ENCODE data around the gene AFF2. TPM values are rescaled to one million over a fixed set of nuclear protein-coding genes. Genes with fewer than 3 reads are reported as not detected.

The AFF2 gene
- total RNA-seq, 1 donor from 2014 or later, result 0.89 TPM

DNA sequence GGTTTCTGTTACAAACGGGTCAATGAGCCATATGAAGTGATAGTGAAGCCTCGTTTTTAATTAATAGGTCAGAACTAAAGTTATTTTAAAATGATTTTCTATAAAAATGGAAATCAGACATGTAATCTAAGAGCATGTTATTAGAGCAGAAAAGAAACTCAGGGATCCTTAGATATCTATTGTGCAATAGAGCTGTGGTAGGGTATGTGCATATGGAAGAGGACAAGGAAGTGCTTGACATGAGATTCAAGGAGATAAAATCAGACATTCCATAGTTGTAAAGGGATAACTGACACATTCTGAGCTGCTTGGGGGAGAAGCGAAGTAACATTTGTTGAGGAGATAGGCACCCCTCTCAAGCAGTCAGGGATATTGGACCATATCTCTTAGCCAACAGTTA is 143.0 kb downstream of the AFF2 start:
- no peaks in the 10 kb centered on the region for H3K27me3 Mint-ChIP-seq (ENCODE audit: unreplicated experiment)
- TF ChIP-seq, protein P1, sequence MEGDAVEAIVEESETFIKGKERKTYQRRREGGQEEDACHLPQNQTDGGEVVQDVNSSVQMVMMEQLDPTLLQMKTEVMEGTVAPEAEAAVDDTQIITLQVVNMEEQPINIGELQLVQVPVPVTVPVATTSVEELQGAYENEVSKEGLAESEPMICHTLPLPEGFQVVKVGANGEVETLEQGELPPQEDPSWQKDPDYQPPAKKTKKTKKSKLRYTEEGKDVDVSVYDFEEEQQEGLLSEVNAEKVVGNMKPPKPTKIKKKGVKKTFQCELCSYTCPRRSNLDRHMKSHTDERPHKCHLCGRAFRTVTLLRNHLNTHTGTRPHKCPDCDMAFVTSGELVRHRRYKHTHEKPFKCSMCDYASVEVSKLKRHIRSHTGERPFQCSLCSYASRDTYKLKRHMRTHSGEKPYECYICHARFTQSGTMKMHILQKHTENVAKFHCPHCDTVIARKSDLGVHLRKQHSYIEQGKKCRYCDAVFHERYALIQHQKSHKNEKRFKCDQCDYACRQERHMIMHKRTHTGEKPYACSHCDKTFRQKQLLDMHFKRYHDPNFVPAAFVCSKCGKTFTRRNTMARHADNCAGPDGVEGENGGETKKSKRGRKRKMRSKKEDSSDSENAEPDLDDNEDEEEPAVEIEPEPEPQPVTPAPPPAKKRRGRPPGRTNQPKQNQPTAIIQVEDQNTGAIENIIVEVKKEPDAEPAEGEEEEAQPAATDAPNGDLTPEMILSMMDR (IDR thresholded peaks at IDR 0.05), result no peak
- no peaks in the 10 kb centered on the region for H3K36me3 Mint-ChIP-seq (ENCODE audit: unreplicated experiment)
- no peak for DNase-seq (ENCODE audit: extremely low spot score, unreplicated experiment)
- H3K4me3 Mint-ChIP-seq (ENCODE audit: unreplicated experiment), result no peak overlapping the region
- H3K4me1 Mint-ChIP-seq (ENCODE audit: unreplicated experiment), result no peaks in the 10 kb centered on the region
- H3K27ac Mint-ChIP-seq (ENCODE audit: unreplicated experiment), result no peak overlapping the region
- H3K9me3 Mint-ChIP-seq (ENCODE audit: unreplicated experiment), result peaks cover 12% of the 10 kb centered on the region

DNA sequence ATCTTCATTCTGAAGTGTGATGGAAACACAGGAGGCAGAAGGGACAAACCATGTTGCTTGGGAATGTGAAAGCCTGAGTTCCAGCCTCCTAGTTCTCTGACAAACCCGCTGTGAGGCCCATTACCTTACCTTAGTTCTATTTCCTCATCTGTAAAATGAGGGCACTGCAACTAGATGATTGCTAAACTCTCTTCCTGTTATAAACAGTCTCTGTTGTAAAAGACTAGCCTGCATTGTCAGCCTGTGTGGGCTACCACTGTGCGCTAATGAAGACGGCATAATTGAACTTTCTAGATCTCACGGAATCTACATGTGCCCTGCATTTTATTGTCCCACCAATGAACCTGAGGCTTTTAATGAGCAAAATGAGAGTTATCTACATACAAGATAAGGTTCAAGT is 147.2 kb downstream of the AFF2 start:
- Mint-ChIP-seq H3K36me3 (ENCODE audit: unreplicated experiment) (no peaks in the 10 kb centered on the region), H3K4me1 (ENCODE audit: unreplicated experiment) (no peaks in the 10 kb centered on the region), H3K27ac (ENCODE audit: unreplicated experiment) (no peak overlapping the region), H3K27me3 (ENCODE audit: unreplicated experiment) (no peaks in the 10 kb centered on the region), H3K9me3 (ENCODE audit: unreplicated experiment) (peaks cover 21% of the 10 kb centered on the region), H3K4me3 (ENCODE audit: unreplicated experiment) (no peak overlapping the region)
- TF ChIP-seq, protein P1 (IDR thresholded peaks at IDR 0.05), result no peak
- no peak for DNase-seq (ENCODE audit: extremely low spot score, unreplicated experiment)

DNA sequence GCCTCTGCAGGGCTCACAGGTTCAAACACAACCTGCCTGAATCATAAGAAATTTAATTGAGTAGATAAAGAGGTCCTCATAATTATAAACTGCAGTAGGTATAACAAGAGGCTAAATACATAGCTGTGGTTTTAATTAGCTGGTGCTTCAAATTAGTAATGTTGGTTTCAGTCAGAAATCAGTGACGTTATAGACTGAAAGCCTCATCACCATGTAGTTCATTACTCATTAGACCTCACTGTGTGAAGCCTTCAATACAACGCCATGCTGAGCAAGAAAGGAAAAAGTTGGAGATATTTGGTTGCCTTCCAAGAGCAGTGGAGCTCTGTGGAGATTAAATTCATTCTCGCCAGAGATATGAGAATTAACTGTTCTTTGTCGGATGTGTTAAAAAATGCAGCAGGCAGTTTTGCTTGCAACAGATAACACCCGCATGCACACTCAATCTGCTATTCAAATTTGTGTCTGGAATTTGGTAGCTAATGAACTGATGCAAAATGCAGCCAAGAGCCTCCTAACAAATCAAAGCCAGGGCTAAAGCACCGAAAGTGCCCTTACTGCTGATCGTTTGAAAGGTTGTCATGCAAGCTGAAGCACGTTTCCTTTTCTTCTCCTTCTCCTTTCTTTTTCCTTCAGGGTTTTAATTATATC is 148.9 kb downstream of the AFF2 start:
- no peaks in the 10 kb centered on the region for H3K4me1 Mint-ChIP-seq (ENCODE audit: unreplicated experiment)
- no peaks in the 10 kb centered on the region for H3K27me3 Mint-ChIP-seq (ENCODE audit: unreplicated experiment)
- TF ChIP-seq, protein P1 (IDR thresholded peaks at IDR 0.05), result no peak
- H3K9me3 Mint-ChIP-seq (ENCODE audit: unreplicated experiment), result peaks cover 19% of the 10 kb centered on the region
- no peak for DNase-seq (ENCODE audit: extremely low spot score, unreplicated experiment)
- H3K27ac Mint-ChIP-seq (ENCODE audit: unreplicated experiment), result no peak overlapping the region
- no peak overlapping the region for H3K4me3 Mint-ChIP-seq (ENCODE audit: unreplicated experiment)
- H3K36me3 Mint-ChIP-seq (ENCODE audit: unreplicated experiment), result no peaks in the 10 kb centered on the region

DNA sequence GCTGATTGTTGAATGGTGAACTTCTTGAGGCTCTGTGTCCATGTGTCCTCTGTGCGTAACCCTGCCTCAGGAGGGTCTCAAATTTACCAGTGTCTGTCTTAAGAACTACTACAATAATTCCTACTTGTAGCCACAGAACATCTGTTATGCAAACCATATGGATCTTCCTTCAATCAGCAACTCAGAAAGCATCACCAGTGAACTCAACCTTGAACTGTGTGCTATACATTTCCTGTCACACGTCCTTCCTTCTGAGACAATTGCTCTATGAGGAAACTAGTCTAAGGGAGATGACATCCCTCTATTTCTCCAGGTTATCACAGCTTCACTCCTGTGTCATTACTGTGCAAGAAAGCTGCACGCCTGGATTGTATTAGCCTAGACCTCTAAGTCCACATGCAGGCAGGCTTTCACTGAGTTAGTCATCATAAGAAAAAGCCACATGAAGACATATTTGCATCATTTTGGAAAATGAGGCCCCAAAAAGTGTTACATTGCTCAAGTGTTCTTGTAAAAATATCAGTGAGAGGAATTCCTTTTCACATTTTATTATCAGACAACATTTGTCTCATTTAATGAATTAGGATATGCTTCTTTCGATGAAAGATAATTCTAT is 157.8 kb downstream of the AFF2 start:
- no peaks in the 10 kb centered on the region for H3K27me3 Mint-ChIP-seq (ENCODE audit: unreplicated experiment)
- H3K4me3 Mint-ChIP-seq (ENCODE audit: unreplicated experiment), result no peak overlapping the region
- no peaks in the 10 kb centered on the region for H3K36me3 Mint-ChIP-seq (ENCODE audit: unreplicated experiment)
- H3K9me3 Mint-ChIP-seq (ENCODE audit: unreplicated experiment), result peaks cover 23% of the 10 kb centered on the region
- no peaks in the 10 kb centered on the region for H3K4me1 Mint-ChIP-seq (ENCODE audit: unreplicated experiment)
- TF ChIP-seq, protein P1 (IDR thresholded peaks at IDR 0.05), result no peak
- no peak overlapping the region for H3K27ac Mint-ChIP-seq (ENCODE audit: unreplicated experiment)
- no peak for DNase-seq (ENCODE audit: extremely low spot score, unreplicated experiment)

DNA sequence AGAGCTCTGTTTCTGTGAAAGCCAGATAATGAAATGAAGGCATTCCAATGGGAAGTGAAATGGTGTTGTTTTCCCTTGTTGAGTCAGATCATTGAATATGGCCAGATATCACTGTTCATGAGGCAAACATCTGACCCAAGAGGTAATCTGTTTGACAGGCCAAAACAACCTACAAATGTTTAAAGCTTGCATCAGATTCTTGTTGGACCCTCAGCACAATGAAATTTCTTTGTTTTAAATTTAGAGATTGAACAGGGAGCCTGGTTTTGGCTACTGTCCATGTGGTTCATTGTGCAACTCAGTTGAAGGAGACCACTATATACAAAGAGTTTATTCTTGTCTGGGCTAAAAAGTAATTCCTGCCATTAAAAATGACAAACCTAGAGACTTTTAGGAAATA is 159.1 kb downstream of the AFF2 start:
- H3K4me1 Mint-ChIP-seq (ENCODE audit: unreplicated experiment), result no peaks in the 10 kb centered on the region
- H3K4me3 Mint-ChIP-seq (ENCODE audit: unreplicated experiment), result no peak overlapping the region
- DNase-seq (ENCODE audit: extremely low spot score, unreplicated experiment), result no peak
- H3K27ac Mint-ChIP-seq (ENCODE audit: unreplicated experiment), result no peak overlapping the region
- H3K36me3 Mint-ChIP-seq (ENCODE audit: unreplicated experiment), result no peaks in the 10 kb centered on the region
- no peaks in the 10 kb centered on the region for H3K27me3 Mint-ChIP-seq (ENCODE audit: unreplicated experiment)
- peaks cover 28% of the 10 kb centered on the region for H3K9me3 Mint-ChIP-seq (ENCODE audit: unreplicated experiment)
- TF ChIP-seq, protein P1 (IDR thresholded peaks at IDR 0.05), result no peak

Measured in osteocyte (in vitro differentiated cells).